Body of pancreas (tissue), 4 donors: ENCODE data around the gene KIRREL1. TPM values are rescaled to one million over a fixed set of nuclear protein-coding genes. Genes with fewer than 3 reads are reported as not detected.
A peak's percentile ranks its signal among the peaks of the same experiment; 100 is the strongest.

ENCODE experiments used
- ATAC-seq: fragments of 150-250 bp; one replicate; pipeline ENCODE4 v1.9.1; 2016
- DNase-seq, 4 donors: peaks; one replicate each; pipeline ENCODE4 v3.0.0-alpha.2; 2019
- H3K27ac ChIP-seq, 4 donors: fragments of 200-600 bp; sonication (generic); 1 replicate in 3 of 4; 2 replicates in 1 of 4; pipeline versions ENCODE4 v1.5.1 to v1.6.1; 2016 to 2019; ENCODE audit warnings: mild to moderate bottlenecking in 1 of 4, mixed read lengths in 1 of 4, moderate library complexity in 1 of 4
- H3K27me3 ChIP-seq, 2 donors: fragments of 200-600 bp; sonication (generic); one replicate each; pipeline ENCODE4 v1.6.0; 2016; ENCODE audit warnings: mild to moderate bottlenecking in 1 of 2
- H3K36me3 ChIP-seq, 2 donors: fragments of 200-600 bp; sonication (generic); replicated peaks in 1 of 2; 2 replicates each; pipeline ENCODE4 v1.5.1; 2016; ENCODE audit warnings: low read depth in 2 of 2; ENCODE audit not compliant: insufficient read depth in 1 of 2
- H3K4me1 ChIP-seq: fragments of 200-600 bp; sonication (generic); one replicate; pipeline ENCODE4 v1.6.0; 2016
- H3K4me3 ChIP-seq, 2 donors: fragments of 200-600 bp; sonication (generic); 1 replicate in 1 of 2; 2 replicates in 1 of 2; pipeline ENCODE4 v1.5.1; 2016 to 2019
- H3K9me3 ChIP-seq, 3 donors: fragments of 200-600 bp; sonication (generic); 1 replicate in 2 of 3; 2 replicates in 1 of 3; pipeline ENCODE4 v1.5.1; 2016
- CTCF ChIP-seq, 7 experiments: fragments of 450-650 bp in 4 of 7; fragments of 200-600 bp in 3 of 7; sonication (generic) in 3 of 7; IDR thresholded peaks; one replicate each; pipeline ENCODE4 v1.5.1; 2016 to 2019; ENCODE audit warnings: antibody characterized with exemption in 7 of 7
- POLR2A ChIP-seq, 3 donors: fragments of 450-650 bp; IDR thresholded peaks; one replicate each; pipeline ENCODE4 v1.6.1; 2016; ENCODE audit warnings: antibody characterized with exemption in 3 of 3, mild to moderate bottlenecking in 2 of 3
- WGBS, 2 donors: methylation state at CpG; one replicate each; pipeline ENCODE4 v1.1.5; 2017; 5-methylcytosine and 5-hydroxymethylcytosine counted together
- intact Hi-C: fragments of 100-400 bp; cut with DNase I; formaldehyde crosslinking; loops from one replicate; pipeline ENCODE4 v1.15.1; 2023
- total RNA-seq, 2 donors: library from RNA; depleted of rRNA; stranded (reverse); fragments of >200 nt; gene quantifications; one replicate each; pipeline ENCODE4 v1.1.0, GENCODE V29; 2016

Gene KIRREL1
- total RNA-seq, 2 donors from 2014 or later: 10.9 to 11.4 TPM

- Histone ChIP-seq H3K36me3 (no peaks in the 10 kb centered on the region), H3K4me1 (peaks cover 17% of the 10 kb centered on the region), H3K4me3 (no peak overlapping the region), H3K27me3 (no peaks in the 10 kb centered on the region), H3K27ac (peak overlapping the region in 1 of 4 donors; percentile 11), H3K9me3 (no peaks in the 10 kb centered on the region)
- ATAC-seq (peak; percentile 45), DNase-seq (peak in 1 of 4 donors; percentile 12)
- intact Hi-C loops: no loop called here
- TF ChIP-seq POLR2A (IDR thresholded peaks at IDR 0.05) (no peak), CTCF (IDR thresholded peaks at IDR 0.05) (no peak)
- WGBS, 2 donors: 39 to 55% methylated on average over 2 to 3 of the region's 3 CpGs
Measured at GRCh38 chr1:157958263-157958662, 35.2 kb upstream of the KIRREL1 start.

- H3K4me1 ChIP-seq: peaks cover 32% of the 10 kb centered on the region
- H3K27ac ChIP-seq: no peak overlapping the region
- H3K9me3 ChIP-seq: no peaks in the 10 kb centered on the region
- H3K36me3 ChIP-seq: no peaks in the 10 kb centered on the region
- 94 to 96% methylated on average over 5 of the region's 5 CpGs for WGBS, 2 donors
- DNase-seq: no peak
- intact Hi-C loops: loop anchor here (5.0 kb wide), 1 partner anchor 163 kb away; no protein-coding TSS in a partner anchor
- no peak overlapping the region for H3K4me3 ChIP-seq
- no peaks in the 10 kb centered on the region for H3K27me3 ChIP-seq
- no peak for TF ChIP-seq POLR2A (IDR thresholded peaks at IDR 0.05)
- no peak for TF ChIP-seq CTCF (IDR thresholded peaks at IDR 0.05)
- no peak for ATAC-seq
Measured at GRCh38 chr1:157959750-157960149, 33.7 kb upstream of the KIRREL1 start.

GRCh38 chr1:157960773-157961172 lies 32.7 kb upstream of the KIRREL1 start:
- H3K4me3 ChIP-seq: no peak overlapping the region
- no peaks in the 10 kb centered on the region for H3K36me3 ChIP-seq
- intact Hi-C loops: loop anchor here (5.0 kb wide), 1 partner anchor 162 kb away; no protein-coding TSS in a partner anchor
- ATAC-seq (no peak), DNase-seq (no peak)
- no peak for TF ChIP-seq CTCF (IDR thresholded peaks at IDR 0.05)
- TF ChIP-seq POLR2A (IDR thresholded peaks at IDR 0.05): no peak
- WGBS, 2 donors: 50 to 53% methylated on average over 2 of the region's 2 CpGs
- no peaks in the 10 kb centered on the region for H3K27me3 ChIP-seq
- H3K4me1 ChIP-seq: peaks cover 42% of the 10 kb centered on the region
- no peaks in the 10 kb centered on the region for H3K9me3 ChIP-seq
- no peak overlapping the region for H3K27ac ChIP-seq

GRCh38 chr1:157961805-157962762 lies 31.4 kb upstream of the KIRREL1 start:
- intact Hi-C loops: loop anchor here (5.0 kb wide), 1 partner anchor 160 kb away; no protein-coding TSS in a partner anchor
- H3K36me3 ChIP-seq: no peaks in the 10 kb centered on the region
- H3K4me1 ChIP-seq: peaks cover 44% of the 10 kb centered on the region
- peak; percentile 49 for ATAC-seq
- no peaks in the 10 kb centered on the region for H3K27me3 ChIP-seq
- no peak overlapping the region for H3K4me3 ChIP-seq
- peak overlapping the region in 2 of 4 donors; percentile 40 to 50 for H3K27ac ChIP-seq
- no peaks in the 10 kb centered on the region for H3K9me3 ChIP-seq
- peak in 2 of 4 donors; percentile 20 to 40 for DNase-seq
- TF ChIP-seq POLR2A (IDR thresholded peaks at IDR 0.05) (no peak), CTCF (IDR thresholded peaks at IDR 0.05) (no peak)
- 40 to 42% methylated on average over 11 of the region's 11 CpGs for WGBS, 2 donors
